ENCODE data around the gene C1QL4.
A peak's percentile ranks its signal among the peaks of the same experiment; 100 is the strongest.

DNA sequence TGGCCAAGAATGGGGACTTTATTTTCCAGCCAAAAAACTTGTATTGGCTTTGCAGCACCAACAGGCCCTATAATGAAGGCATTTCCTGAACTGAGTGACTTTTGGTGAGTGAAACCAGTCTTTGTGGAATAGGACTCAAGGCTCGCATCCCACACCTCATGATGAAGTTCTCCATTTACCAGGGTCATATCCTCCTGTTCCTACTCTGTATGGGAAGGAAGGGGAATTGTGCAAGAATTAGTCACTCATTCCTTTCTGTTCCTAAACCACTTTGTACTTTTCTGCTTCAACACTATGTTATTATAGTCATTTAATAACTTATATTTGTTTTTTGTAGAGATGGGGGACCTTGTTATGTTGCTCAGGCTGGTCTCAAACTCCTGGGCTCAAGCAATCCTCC is 28.0 kb upstream of the C1QL4 start:
- TF ChIP-seq POLR2AphosphoS5 (IDR thresholded peaks at IDR 0.05) (peak in 1 of 4 donors; percentile 13), POLR2A (IDR thresholded peaks at IDR 0.05) (no peak)
- TF ChIP-seq, protein P1, sequence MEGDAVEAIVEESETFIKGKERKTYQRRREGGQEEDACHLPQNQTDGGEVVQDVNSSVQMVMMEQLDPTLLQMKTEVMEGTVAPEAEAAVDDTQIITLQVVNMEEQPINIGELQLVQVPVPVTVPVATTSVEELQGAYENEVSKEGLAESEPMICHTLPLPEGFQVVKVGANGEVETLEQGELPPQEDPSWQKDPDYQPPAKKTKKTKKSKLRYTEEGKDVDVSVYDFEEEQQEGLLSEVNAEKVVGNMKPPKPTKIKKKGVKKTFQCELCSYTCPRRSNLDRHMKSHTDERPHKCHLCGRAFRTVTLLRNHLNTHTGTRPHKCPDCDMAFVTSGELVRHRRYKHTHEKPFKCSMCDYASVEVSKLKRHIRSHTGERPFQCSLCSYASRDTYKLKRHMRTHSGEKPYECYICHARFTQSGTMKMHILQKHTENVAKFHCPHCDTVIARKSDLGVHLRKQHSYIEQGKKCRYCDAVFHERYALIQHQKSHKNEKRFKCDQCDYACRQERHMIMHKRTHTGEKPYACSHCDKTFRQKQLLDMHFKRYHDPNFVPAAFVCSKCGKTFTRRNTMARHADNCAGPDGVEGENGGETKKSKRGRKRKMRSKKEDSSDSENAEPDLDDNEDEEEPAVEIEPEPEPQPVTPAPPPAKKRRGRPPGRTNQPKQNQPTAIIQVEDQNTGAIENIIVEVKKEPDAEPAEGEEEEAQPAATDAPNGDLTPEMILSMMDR (IDR thresholded peaks at IDR 0.05) = no peak
